ACHN (cell line): Measurements from ENCODE around the gene C1orf115.

Experiments used
- DNase-seq: peaks from one replicate; pipeline ENCODE4 v3.0.0-alpha.2; 2015
- in situ Hi-C: cut with HindIII; loops from 2 replicates; pipeline ENCODE4 v1.10.0; 2017; ENCODE audit warnings: low sequenced_read_pairs, low pct_ligation_motif_present, low pct_unique_long_range_greater_than_20kb

Gene C1orf115

GRCh38 chr1:220691053-220691684 is 1.0 kb downstream of the C1orf115 start:
- in situ Hi-C loops, result no loop called here
- DNase-seq, result no peak

DNA sequence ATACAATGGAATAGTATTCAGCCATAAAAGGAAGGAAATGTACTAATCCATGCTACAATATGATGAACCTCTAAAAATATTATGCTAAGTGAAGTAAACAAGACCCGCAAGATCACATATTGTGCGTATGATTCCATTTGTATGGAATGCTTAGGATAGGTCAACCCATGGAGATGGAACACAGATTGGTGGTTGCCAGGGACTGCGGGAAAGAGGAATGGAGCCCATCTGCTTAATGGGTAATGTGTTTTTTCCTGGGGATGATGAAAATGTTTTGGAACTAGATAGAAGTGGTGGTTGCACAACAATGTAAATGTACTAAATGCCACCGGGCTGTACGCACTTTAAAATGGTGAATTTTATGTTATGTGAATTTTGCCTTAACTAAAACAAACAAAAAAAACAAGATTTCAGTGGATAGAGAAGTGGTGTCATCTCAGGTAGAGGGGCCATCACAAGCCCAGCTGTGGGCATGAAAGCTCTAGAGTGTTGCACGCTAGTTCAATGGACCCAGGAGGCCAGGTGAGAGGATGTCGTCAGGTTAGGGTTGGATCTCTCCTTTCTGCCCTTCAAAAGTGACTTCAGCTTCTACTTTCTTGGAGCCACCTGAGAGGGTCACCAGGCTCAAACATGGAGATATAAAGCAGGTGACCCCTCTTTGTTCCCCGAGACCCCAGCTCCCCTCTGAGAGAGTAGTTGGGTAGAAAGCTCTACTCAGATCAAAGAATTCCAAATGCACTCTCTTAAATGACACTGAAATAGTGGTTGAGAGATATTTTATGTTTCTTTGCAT is 2.5 kb downstream of the C1orf115 start:
- no peak for DNase-seq
- in situ Hi-C loops, result no loop called here

GRCh38 chr1:220694866-220695382 is 4.8 kb downstream of the C1orf115 start:
- in situ Hi-C loops, result no loop called here
- no peak for DNase-seq

DNA sequence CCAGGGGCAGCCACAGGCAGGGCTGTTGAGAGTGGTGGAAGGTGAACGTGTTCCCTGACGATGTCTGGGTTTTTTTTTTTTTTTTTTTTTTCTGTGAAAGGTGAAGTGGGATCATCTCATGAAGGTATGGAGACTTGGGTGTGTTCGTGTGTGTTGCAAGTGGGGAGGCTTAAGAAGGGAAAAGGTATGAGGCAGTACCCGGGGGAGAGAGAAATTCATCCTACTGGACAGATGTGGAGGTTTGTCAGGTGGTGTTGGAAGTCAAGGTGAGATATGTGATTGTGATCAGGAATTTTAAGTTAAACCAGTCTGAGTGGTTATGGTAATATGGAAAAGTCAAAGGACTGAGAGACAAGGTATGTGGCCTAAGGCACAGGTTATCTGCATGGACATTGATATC is 5.3 kb downstream of the C1orf115 start:
- in situ Hi-C loops, result no loop called here
- DNase-seq, result no peak

DNA sequence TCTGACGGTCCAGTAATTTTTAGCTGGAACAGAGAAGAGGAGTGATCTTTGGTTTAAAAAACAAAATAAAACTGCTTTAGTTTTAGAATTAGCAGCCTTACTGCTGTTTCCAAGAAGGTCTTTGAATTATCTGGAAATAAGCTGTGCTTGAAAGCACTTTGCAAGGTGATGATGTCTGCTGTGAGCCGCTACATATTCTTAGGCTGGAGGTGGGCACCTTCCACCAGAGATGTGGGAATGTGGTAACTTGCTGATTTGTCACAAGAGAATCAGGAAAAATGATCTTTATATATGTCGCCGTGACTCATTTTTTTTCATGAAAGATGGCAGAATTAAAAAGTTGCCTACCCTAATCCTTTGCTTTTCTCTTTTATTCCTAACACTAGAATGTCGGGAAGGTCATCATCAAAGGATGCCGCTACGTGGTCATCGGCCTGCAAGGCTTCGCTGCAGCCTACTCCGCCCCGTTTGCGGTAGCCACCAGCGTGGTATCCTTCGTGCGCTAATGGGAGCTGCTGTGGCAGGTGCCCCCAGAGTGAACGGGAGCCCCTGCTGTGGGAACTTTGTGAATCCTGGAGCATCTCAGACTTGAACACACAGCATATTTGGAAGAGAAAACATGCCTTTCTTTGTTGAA is 6.2 kb downstream of the C1orf115 start:
- DNase-seq, result no peak
- in situ Hi-C loops, result no loop called here

- no peak for DNase-seq
- in situ Hi-C loops, result no loop called here
Measured at GRCh38 chr1:220696863-220697231, 6.7 kb downstream of the C1orf115 start.

DNA sequence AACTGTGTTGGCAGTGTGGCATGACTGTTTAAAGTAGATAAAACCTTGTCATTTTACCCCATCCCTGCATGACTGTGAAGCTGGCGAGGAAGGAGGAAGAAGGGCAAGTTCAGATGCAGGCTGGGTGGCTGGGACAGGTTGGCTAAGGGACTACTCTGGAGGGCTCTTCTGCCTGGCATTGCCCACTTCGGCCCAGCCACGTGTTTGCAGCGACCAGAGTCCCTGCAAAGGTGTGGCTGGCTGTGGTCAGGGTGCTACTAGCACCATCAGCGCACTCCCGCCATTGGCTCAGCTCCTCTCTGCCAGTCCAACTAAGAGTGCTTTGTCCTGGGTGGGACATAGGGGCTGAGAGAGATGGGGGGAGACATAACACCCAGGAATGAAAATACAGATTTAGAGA is 7.2 kb downstream of the C1orf115 start:
- in situ Hi-C loops, result no loop called here
- DNase-seq, result no peak

DNA sequence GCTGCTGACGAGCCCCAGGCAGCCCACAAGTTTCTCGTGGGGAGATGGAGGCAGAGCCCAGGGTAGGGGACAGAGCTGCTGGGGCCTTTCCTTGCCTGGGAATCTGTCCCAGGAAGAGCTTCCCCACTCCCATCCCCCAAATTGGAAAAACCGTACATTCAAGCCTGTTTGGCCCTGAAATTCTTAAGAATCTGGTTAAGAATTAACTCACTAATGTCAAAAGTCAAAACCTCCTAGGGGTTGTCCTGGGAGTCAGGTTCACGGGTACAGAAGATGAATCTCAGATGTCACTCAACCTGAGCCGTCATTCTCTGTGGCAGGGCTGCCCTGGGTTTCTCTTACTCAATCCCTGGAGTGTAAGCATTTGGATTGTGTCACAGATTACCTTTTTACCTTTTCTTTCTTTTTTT is 8.4 kb downstream of the C1orf115 start:
- in situ Hi-C loops, result no loop called here
- no peak for DNase-seq

DNA sequence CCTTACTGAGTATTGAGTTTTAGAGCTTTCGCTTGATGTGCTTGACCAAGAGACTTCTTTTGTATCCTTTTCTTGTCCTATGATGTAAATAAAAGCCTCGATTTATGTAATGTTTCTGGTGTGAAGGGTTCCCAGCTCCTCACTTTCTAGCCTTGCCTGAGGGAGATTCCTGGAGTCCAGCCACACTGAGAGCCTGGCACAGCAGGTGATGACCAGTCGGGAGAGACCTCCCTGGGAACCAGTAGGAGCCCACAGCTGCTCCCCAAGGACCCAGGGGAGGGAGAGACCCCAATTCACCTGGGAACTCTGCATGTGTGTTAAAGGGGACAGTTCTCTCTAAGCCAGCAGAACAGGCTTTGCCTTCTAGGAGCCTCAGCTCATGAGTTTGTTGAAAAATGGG is 8.9 kb downstream of the C1orf115 start:
- no peak for DNase-seq
- in situ Hi-C loops, result no loop called here

- in situ Hi-C loops, result no loop called here
- no peak for DNase-seq
Measured at GRCh38 chr1:220700556-220701179, 10.5 kb downstream of the C1orf115 start.

GRCh38 chr1:220701974-220702373 is 11.8 kb downstream of the C1orf115 start:
- in situ Hi-C loops, result no loop called here
- no peak for DNase-seq

DNA sequence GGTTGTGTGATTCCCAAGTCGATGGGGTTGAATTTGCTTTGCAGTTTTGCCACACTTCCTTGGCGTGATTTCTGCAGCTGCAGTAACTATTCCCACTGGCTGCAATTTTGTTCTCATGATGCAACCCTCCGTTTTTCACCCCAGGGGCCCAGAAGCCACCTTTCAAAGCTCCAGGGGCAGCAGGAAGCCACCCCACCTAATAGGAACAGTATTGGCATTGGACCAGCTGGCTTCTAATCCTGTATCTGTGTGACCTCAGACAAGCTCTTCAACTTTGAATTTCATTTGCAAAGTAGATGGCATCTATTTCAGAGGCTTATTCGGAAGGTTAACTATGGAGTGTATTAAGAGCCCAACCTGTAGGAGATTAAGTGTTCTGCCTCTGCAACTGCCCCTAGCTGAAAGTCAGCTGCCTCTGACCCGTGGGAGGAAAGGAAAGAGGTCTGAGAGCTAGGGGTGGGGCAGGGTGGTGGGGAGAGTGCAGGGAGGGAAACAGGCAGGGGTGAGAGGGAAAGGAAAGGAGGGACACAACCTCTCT is 12.6 kb downstream of the C1orf115 start:
- in situ Hi-C loops, result no loop called here
- no peak for DNase-seq

- in situ Hi-C loops, result no loop called here
- DNase-seq, result no peak
Measured at GRCh38 chr1:220703305-220703704, 13.1 kb downstream of the C1orf115 start.

DNA sequence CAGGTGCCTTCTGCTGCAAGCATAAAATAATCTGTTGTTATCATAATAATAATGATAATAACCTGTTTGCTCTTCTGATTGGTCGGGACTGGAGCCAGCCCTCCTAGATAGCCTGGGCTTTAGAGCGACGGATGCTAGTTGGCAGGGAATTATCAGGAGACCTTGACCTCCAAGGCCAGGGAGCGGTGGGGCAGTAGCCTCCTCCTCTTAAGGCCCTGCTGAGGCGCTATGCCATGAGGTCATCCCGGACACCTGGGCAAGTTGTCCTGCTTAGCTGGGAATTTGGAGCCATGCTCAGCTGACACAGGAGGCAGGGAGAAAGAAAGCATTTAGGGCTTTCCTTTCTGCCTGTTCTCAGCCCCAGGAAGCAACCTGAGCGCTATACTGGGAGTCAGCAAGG is 15.6 kb downstream of the C1orf115 start:
- in situ Hi-C loops, result no loop called here
- no peak for DNase-seq

GRCh38 chr1:220706480-220706879 is 16.3 kb downstream of the C1orf115 start:
- in situ Hi-C loops, result no loop called here
- DNase-seq, result no peak

DNA sequence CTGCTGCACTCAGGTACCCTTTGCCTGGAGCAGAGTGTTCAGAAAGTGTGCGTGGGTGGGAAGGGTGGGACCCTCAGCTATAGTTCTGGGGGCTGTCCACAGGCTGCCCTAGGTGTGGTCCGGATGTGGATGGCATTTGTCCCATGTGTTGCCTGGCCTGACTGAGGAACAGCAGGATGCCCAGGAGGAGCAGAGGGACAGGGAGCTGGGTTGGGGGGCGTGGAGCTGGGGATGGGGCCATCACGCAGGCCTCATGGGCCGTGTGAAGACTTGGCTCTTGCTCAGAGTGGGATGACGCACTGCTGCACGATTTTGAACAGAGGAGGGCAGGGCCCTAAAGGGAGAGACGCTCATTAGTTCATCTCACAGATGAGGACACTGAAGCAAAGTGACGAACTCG is 17.0 kb downstream of the C1orf115 start:
- DNase-seq, result no peak
- in situ Hi-C loops, result no loop called here

- in situ Hi-C loops, result no loop called here
Measured at GRCh38 chr1:220708244-220708643, 18.1 kb downstream of the C1orf115 start.

GRCh38 chr1:220708936-220709801 is 19.0 kb downstream of the C1orf115 start:
- no peak for DNase-seq
- in situ Hi-C loops, result no loop called here

More at GRCh38 chr1:220708244-220708643, 18.1 kb downstream of the C1orf115 start:
- DNase-seq, result no peak
